H9 (cell line): ENCODE data around the gene CAT. TPM values are rescaled to one million over a fixed set of nuclear protein-coding genes. Genes with fewer than 3 reads are reported as not detected.

Experiments
- DNase-seq: peaks from one replicate; pipeline ENCODE4 v3.0.0-alpha.2; 2017
- H2AFZ ChIP-seq: one replicate; pipeline ENCODE4 v1.6.1; 2013; ENCODE audit warnings: mild to moderate bottlenecking, low read length, control low read depth, moderate library complexity
- H2AK5ac ChIP-seq: 2 replicates; pipeline ENCODE4 v1.6.1; 2013; ENCODE audit warnings: low read length, control low read depth, mixed read lengths; ENCODE audit not compliant: insufficient read length
- H2BK120ac ChIP-seq: one replicate; pipeline ENCODE4 v1.6.1; 2013; ENCODE audit warnings: low read depth, mild to moderate bottlenecking, low read length, control low read depth, inconsistent platforms; ENCODE audit not compliant: poor library complexity, severe bottlenecking
- H2BK12ac ChIP-seq: 2 replicates; pipeline ENCODE4 v1.6.1; 2013; ENCODE audit warnings: low read length, control low read depth, mixed read lengths, low read depth; ENCODE audit not compliant: insufficient read length
- H2BK15ac ChIP-seq: 2 replicates; pipeline ENCODE4 v1.6.1; 2013; ENCODE audit warnings: low read depth, low read length, control low read depth
- H2BK20ac ChIP-seq: one replicate; pipeline ENCODE4 v1.6.1; 2013; ENCODE audit warnings: low read depth, mild to moderate bottlenecking, low read length, control low read depth, inconsistent platforms; ENCODE audit not compliant: poor library complexity, severe bottlenecking
- H2BK5ac ChIP-seq: 2 replicates; pipeline ENCODE4 v1.6.1; 2013; ENCODE audit warnings: low read length, control low read depth, mixed read lengths; ENCODE audit not compliant: insufficient read length
- H3K14ac ChIP-seq: 2 replicates; pipeline ENCODE4 v1.6.1; 2013; ENCODE audit warnings: low read length, control low read depth; ENCODE audit not compliant: insufficient read depth
- H3K18ac ChIP-seq: 2 replicates; pipeline ENCODE4 v1.6.1; 2013; ENCODE audit warnings: low read depth, mild to moderate bottlenecking, mixed read lengths, low read length, control low read depth; ENCODE audit not compliant: insufficient read length
- H3K23ac ChIP-seq: 2 replicates; pipeline ENCODE4 v1.6.1; 2013; ENCODE audit warnings: low read length, control low read depth, mixed read lengths, low read depth; ENCODE audit not compliant: insufficient read length
- H3K23me2 ChIP-seq: 2 replicates; pipeline ENCODE4 v1.6.1; 2013; ENCODE audit warnings: low read depth, mild to moderate bottlenecking, mixed read lengths, low read length, control low read depth; ENCODE audit not compliant: insufficient read length, poor library complexity, severe bottlenecking
- H3K27ac ChIP-seq: 2 replicates; pipeline ENCODE4 v1.5.1; 2013; ENCODE audit warnings: low read length, control low read depth, mixed read lengths, low read depth; ENCODE audit not compliant: insufficient read length
- H3K27me3 ChIP-seq: 2 replicates; pipeline ENCODE4 v1.6.1; 2013; ENCODE audit warnings: low read length, control low read depth, inconsistent platforms; ENCODE audit not compliant: insufficient read depth
- H3K4ac ChIP-seq: 2 replicates; pipeline ENCODE4 v1.6.1; 2013; ENCODE audit warnings: low read depth, mild to moderate bottlenecking, control low read depth, inconsistent platforms, low read length, moderate library complexity
- H3K4me1 ChIP-seq: 2 replicates; pipeline ENCODE4 v1.6.1; 2013; ENCODE audit warnings: low read length, control low read depth, inconsistent platforms; ENCODE audit not compliant: insufficient read depth
- H3K4me2 ChIP-seq: 2 replicates; pipeline ENCODE4 v1.6.1; 2013; ENCODE audit warnings: low read length, control low read depth, mixed read lengths; ENCODE audit not compliant: insufficient read length, insufficient read depth
- H3K56ac ChIP-seq: 2 replicates; pipeline ENCODE4 v1.6.1; 2013; ENCODE audit warnings: low read depth, mild to moderate bottlenecking, mixed read lengths, low read length, control low read depth; ENCODE audit not compliant: insufficient read length
- H3K79me1 ChIP-seq: 2 replicates; pipeline ENCODE4 v1.6.1; 2013; ENCODE audit warnings: low read depth, mild to moderate bottlenecking, moderate library complexity, low read length, control low read depth, inconsistent platforms; ENCODE audit not compliant: insufficient read depth, poor library complexity, severe bottlenecking
- H3K79me2 ChIP-seq: 2 replicates; pipeline ENCODE4 v1.6.1; 2013; ENCODE audit warnings: low read length, control low read depth, inconsistent platforms; ENCODE audit not compliant: insufficient read depth
- H3K9ac ChIP-seq: 2 replicates; pipeline ENCODE4 v1.6.1; 2013; ENCODE audit warnings: low read length, control low read depth, mixed read lengths; ENCODE audit not compliant: insufficient read length; ENCODE audit errors: extremely low read depth
- H3K9me3 ChIP-seq: one replicate; pipeline ENCODE4 v1.6.1; 2013; ENCODE audit warnings: low read depth, low read length, inconsistent platforms; ENCODE audit not compliant: control insufficient read depth
- H3T11ph ChIP-seq: one replicate; pipeline ENCODE4 v1.6.1; 2013; ENCODE audit warnings: mild to moderate bottlenecking, low read length, control low read depth, inconsistent platforms
- H4K20me1 ChIP-seq: one replicate; pipeline ENCODE4 v1.6.1; 2013; ENCODE audit not compliant: control insufficient read depth, insufficient read length, insufficient read depth
- H4K5ac ChIP-seq: 2 replicates; pipeline ENCODE4 v1.6.1; 2013; ENCODE audit warnings: low read depth, mild to moderate bottlenecking, mixed read lengths, low read length, control low read depth; ENCODE audit not compliant: insufficient read length
- H4K8ac ChIP-seq: replicated peaks from 2 replicates; pipeline ENCODE4 v1.6.1; 2013; ENCODE audit warnings: low read length, control low read depth, mixed read lengths, low read depth; ENCODE audit not compliant: insufficient read length
- H4K91ac ChIP-seq: 2 replicates; pipeline ENCODE4 v1.6.1; 2013; ENCODE audit warnings: low read depth, mild to moderate bottlenecking, moderate library complexity, mixed read lengths, low read length, control low read depth; ENCODE audit not compliant: insufficient read length
- H3K27ac Mint-ChIP-seq, 3 experiments: 2 replicates in 2 of 3; 3 replicates in 1 of 3; pipeline ENCODE4 v1.8.0; 2020 to 2021; ENCODE audit warnings: mixed read lengths in 3 of 3, mild to moderate bottlenecking in 1 of 3, moderate library complexity in 1 of 3
- H3K27me3 Mint-ChIP-seq: 2 replicates; pipeline ENCODE4 v1.8.0; 2021; ENCODE audit warnings: low read depth, mild to moderate bottlenecking, moderate library complexity, mixed read lengths
- H3K36me3 Mint-ChIP-seq, 3 experiments: 2 replicates in 2 of 3; 3 replicates in 1 of 3; pipeline ENCODE4 v1.8.0; 2020 to 2021; ENCODE audit warnings: low read depth in 3 of 3, mixed read lengths in 3 of 3; ENCODE audit not compliant: insufficient read depth in 1 of 3
- H3K4me1 Mint-ChIP-seq, 2 experiments: 2 replicates each; pipeline ENCODE4 v1.8.0; 2020; ENCODE audit warnings: mixed read lengths in 2 of 2
- H3K4me3 Mint-ChIP-seq, 2 experiments: 2 replicates in 1 of 2; 3 replicates in 1 of 2; pipeline ENCODE4 v1.8.0; 2020 to 2021; ENCODE audit warnings: mild to moderate bottlenecking in 2 of 2, mixed read lengths in 2 of 2, moderate library complexity in 1 of 2
- H3K9me3 Mint-ChIP-seq, 2 experiments: 2 replicates in 1 of 2; 3 replicates in 1 of 2; pipeline ENCODE4 v1.8.0; 2020; ENCODE audit warnings: mild to moderate bottlenecking in 2 of 2, mixed read lengths in 2 of 2, moderate library complexity in 1 of 2
- WGBS: extraction: QIAGEN DNeasy Blood & Tissue Kit; methylation state at CpG from one replicate; pipeline ENCODE4 v1.1.7; 2013; ENCODE audit warnings: missing lambda C conversion rate, low lambda C conversion rate, mixed read lengths; ENCODE audit not compliant: insufficient read length; ENCODE audit errors: extremely low coverage; 5-methylcytosine and 5-hydroxymethylcytosine counted together
- total RNA-seq: library from RNA; stranded (reverse); gene quantifications from 2 replicates; pipeline ENCODE4 v1.2.1, GENCODE V29; 2021
- TF ChIP-seq, protein P1 (sequence below): fragments of 200-600 bp; sonication (generic); conservative IDR thresholded peaks from 3 replicates; pipeline ENCODE4 v1.8.0; 2021; ENCODE audit warnings: antibody characterized with exemption, mild to moderate bottlenecking

Gene CAT
- total RNA-seq, 1 experiment from 2014 or later: 9.9 TPM

- H3K9me3 Mint-ChIP-seq: no peaks in the 10 kb centered on the region
- WGBS: no CpG with 5 or more reads among the region's 3 CpGs
- H2AFZ ChIP-seq: no peak overlapping the region
Measured at GRCh38 chr11:34459507-34460162, 20.9 kb downstream of the CAT start.

More at GRCh38 chr11:34459507-34460162, 20.9 kb downstream of the CAT start:
- Histone ChIP-seq H3K9ac (no peak overlapping the region), H4K8ac (no peak overlapping the region), H3K4me2 (no peak overlapping the region), H2BK12ac (no peak overlapping the region), H3K4ac (no peak overlapping the region), H4K20me1 (peaks cover 2% of the 10 kb centered on the region), H2BK120ac (no peak overlapping the region), H2BK5ac (no peak overlapping the region), H3K56ac (no peak overlapping the region), H3K23me2 (no peaks in the 10 kb centered on the region), H3K79me2 (no peaks in the 10 kb centered on the region), H2BK15ac (no peak overlapping the region), H2AK5ac (no peak overlapping the region), H4K91ac (no peak overlapping the region), H3K27me3 (no peaks in the 10 kb centered on the region), H3T11ph (no peak overlapping the region), H3K9me3 (no peaks in the 10 kb centered on the region), H3K14ac (no peak overlapping the region), H4K5ac (no peak overlapping the region), H3K18ac (no peak overlapping the region), H3K4me1 (no peaks in the 10 kb centered on the region), H3K27ac (no peak overlapping the region), H3K23ac (no peak overlapping the region), H3K79me1 (no peaks in the 10 kb centered on the region), H2BK20ac (no peak overlapping the region)
- H3K27me3 Mint-ChIP-seq: no peaks in the 10 kb centered on the region
- H3K4me3 Mint-ChIP-seq: no peak overlapping the region
- H3K27ac Mint-ChIP-seq: no peak overlapping the region
- H3K36me3 Mint-ChIP-seq: peaks cover 0 to 66% (median 18%) of the 10 kb centered on the region in 3 experiments; a peak in 4 of 7 replicates
- TF ChIP-seq, protein P1, sequence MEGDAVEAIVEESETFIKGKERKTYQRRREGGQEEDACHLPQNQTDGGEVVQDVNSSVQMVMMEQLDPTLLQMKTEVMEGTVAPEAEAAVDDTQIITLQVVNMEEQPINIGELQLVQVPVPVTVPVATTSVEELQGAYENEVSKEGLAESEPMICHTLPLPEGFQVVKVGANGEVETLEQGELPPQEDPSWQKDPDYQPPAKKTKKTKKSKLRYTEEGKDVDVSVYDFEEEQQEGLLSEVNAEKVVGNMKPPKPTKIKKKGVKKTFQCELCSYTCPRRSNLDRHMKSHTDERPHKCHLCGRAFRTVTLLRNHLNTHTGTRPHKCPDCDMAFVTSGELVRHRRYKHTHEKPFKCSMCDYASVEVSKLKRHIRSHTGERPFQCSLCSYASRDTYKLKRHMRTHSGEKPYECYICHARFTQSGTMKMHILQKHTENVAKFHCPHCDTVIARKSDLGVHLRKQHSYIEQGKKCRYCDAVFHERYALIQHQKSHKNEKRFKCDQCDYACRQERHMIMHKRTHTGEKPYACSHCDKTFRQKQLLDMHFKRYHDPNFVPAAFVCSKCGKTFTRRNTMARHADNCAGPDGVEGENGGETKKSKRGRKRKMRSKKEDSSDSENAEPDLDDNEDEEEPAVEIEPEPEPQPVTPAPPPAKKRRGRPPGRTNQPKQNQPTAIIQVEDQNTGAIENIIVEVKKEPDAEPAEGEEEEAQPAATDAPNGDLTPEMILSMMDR: no peak
- H3K4me1 Mint-ChIP-seq: peaks cover 8 to 10% of the 10 kb centered on the region in 2 experiments
- DNase-seq: no peak
